Stimulated activated memory B cell treated with anti-CD40 and anti-IgM and Interleukin-4, amounts not matched to agents 10 μg/mL and 1 μg/mL and 100 μg/mL, for 72 hours (primary cell): ENCODE measurements around the gene DPP6.

Source experiments
- ATAC-seq: fragments of 150-1000 bp; cut with Tn5 transposase; 2 replicates; pipeline ENCODE4 v1.10.0; 2021
- H3K27ac Mint-ChIP-seq: one replicate; pipeline ENCODE4 v1.8.0; 2022; ENCODE audit warnings: mild to moderate bottlenecking, mixed read lengths
- H3K27me3 Mint-ChIP-seq: one replicate; pipeline ENCODE4 v1.8.0; 2022; ENCODE audit warnings: mixed read lengths
- H3K36me3 Mint-ChIP-seq: one replicate; pipeline ENCODE4 v1.8.0; 2022; ENCODE audit warnings: mixed read lengths
- H3K4me1 Mint-ChIP-seq: one replicate; pipeline ENCODE4 v1.8.0; 2022; ENCODE audit warnings: mixed read lengths
- H3K4me3 Mint-ChIP-seq: one replicate; pipeline ENCODE4 v1.8.0; 2022; ENCODE audit warnings: mild to moderate bottlenecking, moderate library complexity, mixed read lengths
- H3K9me3 Mint-ChIP-seq: one replicate; pipeline ENCODE4 v1.8.0; 2022; ENCODE audit warnings: mixed read lengths

DPP6 gene

DNA sequence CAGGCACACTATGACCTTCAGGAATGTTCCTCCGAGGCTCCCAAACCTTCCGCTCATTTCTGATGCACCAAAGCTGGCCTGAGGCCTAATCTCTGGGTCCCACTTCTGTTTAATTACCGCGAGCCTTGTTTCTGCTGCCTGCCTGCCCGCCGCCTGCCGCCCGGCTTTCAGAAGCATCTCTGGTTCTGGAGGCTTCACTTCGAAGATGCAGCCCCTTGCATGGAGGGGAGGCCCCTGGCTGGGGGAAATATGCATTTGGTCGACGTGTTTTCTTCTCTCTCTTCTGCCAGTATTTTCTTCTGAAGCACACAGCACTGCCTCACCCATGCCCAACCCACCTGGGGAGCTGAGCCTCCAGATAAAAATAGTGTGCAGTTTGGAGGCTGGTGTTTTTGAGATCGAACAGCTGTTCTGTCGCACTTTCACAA lies 783.8 kb downstream of the DPP6 start:
- no peak for ATAC-seq
- H3K9me3 Mint-ChIP-seq: peaks cover 6% of the 10 kb centered on the region
- H3K4me1 Mint-ChIP-seq: no peaks in the 10 kb centered on the region
- peaks cover 35% of the 10 kb centered on the region for H3K27me3 Mint-ChIP-seq
- no peak overlapping the region for H3K4me3 Mint-ChIP-seq
- H3K27ac Mint-ChIP-seq: no peak overlapping the region
- no peaks in the 10 kb centered on the region for H3K36me3 Mint-ChIP-seq

DNA sequence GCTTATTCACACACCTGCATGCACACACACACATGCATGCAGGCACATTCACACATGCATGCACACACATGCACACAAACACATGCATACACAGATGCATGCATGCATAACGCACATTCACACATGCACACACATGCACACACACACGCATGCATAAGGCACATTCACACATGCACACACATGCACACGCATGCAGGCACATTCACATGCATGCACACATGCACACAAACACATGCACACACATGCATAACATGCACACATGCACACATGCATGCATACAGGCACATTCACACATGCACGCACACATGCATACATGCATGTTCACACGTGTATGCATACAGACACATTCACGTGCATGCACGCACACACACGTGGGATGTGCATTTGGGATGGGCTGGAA lies 784.9 kb downstream of the DPP6 start:
- Mint-ChIP-seq H3K4me1 (no peaks in the 10 kb centered on the region), H3K9me3 (peaks cover 6% of the 10 kb centered on the region), H3K27ac (no peak overlapping the region), H3K4me3 (no peak overlapping the region), H3K27me3 (peaks cover 33% of the 10 kb centered on the region), H3K36me3 (no peaks in the 10 kb centered on the region)
- ATAC-seq: no peak

DNA sequence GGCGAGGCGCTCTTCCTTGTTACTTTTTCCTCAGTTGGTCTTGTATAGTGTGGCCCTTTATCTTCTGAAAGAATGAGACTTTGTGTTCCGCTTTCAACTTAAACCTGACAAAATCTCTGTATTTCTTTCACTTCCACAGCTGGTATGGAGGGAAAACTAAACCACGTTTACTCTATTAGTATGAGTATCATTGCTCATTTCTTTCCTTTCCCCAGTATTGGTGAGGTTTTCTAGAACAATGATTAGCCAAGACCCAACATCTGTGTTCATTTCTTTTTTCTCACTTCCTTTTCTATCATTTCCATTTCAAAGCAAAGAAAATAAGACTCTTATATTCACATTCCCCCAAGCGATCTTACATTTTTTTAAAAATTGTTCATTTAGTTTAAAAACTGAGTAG lies 785.4 kb downstream of the DPP6 start:
- peak; percentile 41 for ATAC-seq
- Mint-ChIP-seq H3K4me3 (no peak overlapping the region), H3K4me1 (no peaks in the 10 kb centered on the region), H3K27ac (no peak overlapping the region), H3K9me3 (peaks cover 6% of the 10 kb centered on the region), H3K36me3 (no peaks in the 10 kb centered on the region), H3K27me3 (peaks cover 28% of the 10 kb centered on the region)

DNA sequence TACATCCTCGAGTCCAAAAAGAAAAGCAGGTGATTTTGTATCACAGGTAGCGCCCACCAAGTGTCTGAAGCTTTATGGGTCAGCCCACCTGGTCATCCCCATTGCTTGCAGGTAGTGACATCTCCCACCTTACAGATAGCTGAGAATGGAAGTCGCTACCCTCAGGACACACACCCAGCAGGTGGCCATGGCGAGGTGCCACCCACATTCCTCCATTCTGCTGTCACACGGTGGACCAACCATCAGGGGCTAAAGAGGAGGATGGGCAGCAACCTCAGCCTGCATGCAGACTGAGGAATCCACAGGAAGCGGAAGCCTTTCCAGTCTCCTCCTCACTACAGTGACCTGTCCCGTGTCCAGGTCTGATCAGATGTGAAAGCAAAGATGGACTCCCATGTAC lies 787.9 kb downstream of the DPP6 start:
- H3K36me3 Mint-ChIP-seq: no peaks in the 10 kb centered on the region
- peaks cover 6% of the 10 kb centered on the region for H3K9me3 Mint-ChIP-seq
- peaks cover 16% of the 10 kb centered on the region for H3K27me3 Mint-ChIP-seq
- ATAC-seq: no peak
- H3K27ac Mint-ChIP-seq: no peak overlapping the region
- H3K4me3 Mint-ChIP-seq: no peak overlapping the region
- no peaks in the 10 kb centered on the region for H3K4me1 Mint-ChIP-seq

DNA sequence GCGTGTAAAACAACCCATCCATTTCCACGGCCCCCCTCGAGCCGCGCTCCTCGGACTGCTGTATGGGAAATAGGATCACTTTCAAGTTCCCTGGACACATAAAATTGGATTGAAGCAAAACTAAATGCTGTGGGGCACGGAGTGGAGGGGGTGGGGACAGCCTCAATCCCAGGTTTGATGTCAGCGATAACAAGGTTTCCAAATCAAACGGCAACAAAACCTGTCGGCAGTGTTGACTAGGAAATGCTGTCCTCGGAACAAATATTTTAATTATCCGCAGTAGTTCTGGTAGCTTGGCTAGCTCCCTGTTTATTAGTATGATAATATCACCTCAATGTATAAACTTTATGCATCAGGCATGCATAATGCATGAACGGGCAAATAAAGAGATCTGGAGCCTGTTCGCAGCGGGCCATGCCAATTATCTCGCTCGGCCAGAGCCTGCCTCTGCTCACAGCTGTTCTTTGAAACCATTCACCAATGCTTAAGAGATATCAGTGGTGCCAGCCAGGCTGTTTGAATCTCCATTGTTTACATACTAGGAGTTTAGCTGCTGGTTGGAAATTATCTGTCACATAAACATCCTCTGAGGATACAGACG lies 789.6 kb downstream of the DPP6 start:
- Mint-ChIP-seq H3K9me3 (peaks cover 6% of the 10 kb centered on the region), H3K27ac (no peak overlapping the region), H3K4me1 (no peaks in the 10 kb centered on the region), H3K4me3 (no peak overlapping the region), H3K36me3 (no peaks in the 10 kb centered on the region), H3K27me3 (peaks cover 16% of the 10 kb centered on the region)
- ATAC-seq: no peak

DNA sequence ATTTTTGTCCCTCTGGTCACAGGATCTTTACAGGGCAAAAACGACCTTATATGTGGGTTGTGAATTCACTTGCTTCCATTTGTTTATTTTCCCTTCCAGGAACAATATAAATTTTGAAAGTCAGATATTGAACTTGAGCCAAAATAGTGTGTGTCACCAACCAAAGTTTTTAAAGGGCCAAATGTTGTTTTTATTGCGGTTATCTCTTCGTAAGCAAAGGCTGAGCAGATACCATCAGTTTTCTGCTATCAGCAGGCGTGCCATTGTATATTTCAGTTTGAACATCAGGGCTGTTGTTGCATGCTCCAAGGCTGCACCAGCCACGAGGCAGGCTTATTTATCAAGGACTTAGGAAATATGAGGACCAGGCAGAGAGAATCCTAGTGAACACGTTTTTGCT lies 790.4 kb downstream of the DPP6 start:
- Mint-ChIP-seq H3K4me3 (no peak overlapping the region), H3K36me3 (no peaks in the 10 kb centered on the region), H3K9me3 (peaks cover 6% of the 10 kb centered on the region), H3K4me1 (no peaks in the 10 kb centered on the region), H3K27me3 (peaks cover 16% of the 10 kb centered on the region), H3K27ac (no peak overlapping the region)
- ATAC-seq: no peak

DNA sequence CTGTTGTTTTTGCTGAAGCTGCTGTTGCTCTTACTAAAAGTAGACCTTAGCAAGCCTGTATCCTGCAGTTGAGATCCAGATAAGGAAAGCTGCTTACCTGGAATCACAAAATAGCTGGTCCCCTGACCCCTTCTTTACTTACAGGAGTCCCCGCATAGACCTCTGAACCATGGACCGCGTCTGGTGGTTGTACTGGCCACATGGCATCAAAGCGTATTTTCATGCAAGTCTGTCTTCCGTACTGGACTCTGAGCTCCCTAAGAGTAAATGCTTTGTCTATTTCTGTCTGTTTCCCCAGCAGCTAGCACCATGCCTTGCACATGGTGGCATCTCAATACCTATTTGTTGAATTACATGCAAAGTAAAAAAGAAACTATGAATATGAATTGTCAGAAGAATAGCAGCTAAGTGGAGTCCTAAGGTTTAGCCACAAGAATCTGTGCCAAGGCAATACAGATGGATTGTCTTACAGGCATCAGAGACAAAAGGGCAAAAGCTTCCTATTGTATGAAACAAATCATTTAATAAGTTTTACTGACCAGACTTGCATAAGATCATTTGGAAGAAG lies 791.6 kb downstream of the DPP6 start:
- no peak overlapping the region for H3K27ac Mint-ChIP-seq
- H3K9me3 Mint-ChIP-seq: peaks cover 6% of the 10 kb centered on the region
- peaks cover 22% of the 10 kb centered on the region for H3K27me3 Mint-ChIP-seq
- no peak overlapping the region for H3K4me3 Mint-ChIP-seq
- no peaks in the 10 kb centered on the region for H3K4me1 Mint-ChIP-seq
- ATAC-seq: no peak
- no peaks in the 10 kb centered on the region for H3K36me3 Mint-ChIP-seq

DNA sequence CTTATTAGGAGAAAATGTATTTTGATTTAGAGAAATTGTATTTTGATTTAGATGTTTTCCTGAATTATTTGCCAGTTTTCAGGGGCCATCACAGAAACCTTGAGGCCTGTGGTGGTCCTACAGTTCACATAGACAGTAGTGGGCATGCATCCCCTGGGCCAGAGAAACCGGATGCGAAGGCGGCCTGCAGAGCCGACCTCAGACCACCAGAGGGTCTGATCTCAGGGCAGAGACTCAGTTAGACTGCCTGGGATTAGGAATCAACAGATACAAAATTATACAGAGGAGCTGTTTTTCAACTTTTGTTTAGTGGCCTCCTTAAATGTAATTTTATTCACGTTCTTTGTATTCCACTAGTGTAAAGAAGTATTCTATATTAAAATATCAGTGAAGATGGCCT lies 792.3 kb downstream of the DPP6 start:
- no peaks in the 10 kb centered on the region for H3K36me3 Mint-ChIP-seq
- no peaks in the 10 kb centered on the region for H3K4me1 Mint-ChIP-seq
- no peak for ATAC-seq
- no peak overlapping the region for H3K27ac Mint-ChIP-seq
- no peak overlapping the region for H3K4me3 Mint-ChIP-seq
- H3K9me3 Mint-ChIP-seq: peaks cover 7% of the 10 kb centered on the region
- peaks cover 21% of the 10 kb centered on the region for H3K27me3 Mint-ChIP-seq

DNA sequence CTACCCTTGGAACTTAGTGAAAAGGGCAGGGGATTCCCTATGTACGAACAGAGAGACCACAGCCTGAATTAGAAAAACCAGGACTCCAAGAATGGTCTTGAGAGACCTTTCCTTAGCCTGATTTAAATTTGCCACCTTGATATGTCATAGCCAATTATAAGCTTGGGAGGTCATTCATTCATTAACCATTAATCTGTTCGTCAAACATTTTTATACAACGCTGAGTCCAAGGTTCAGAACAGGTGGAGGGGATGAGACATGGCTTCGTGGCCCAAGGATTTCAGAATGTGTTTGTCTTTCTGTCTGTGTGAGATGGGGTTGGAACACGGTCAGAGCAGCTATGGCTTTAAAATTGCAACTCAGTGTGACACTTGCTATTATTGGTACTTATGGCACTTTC lies 792.8 kb downstream of the DPP6 start:
- Mint-ChIP-seq H3K36me3 (no peaks in the 10 kb centered on the region), H3K27ac (no peak overlapping the region), H3K4me1 (no peaks in the 10 kb centered on the region), H3K4me3 (no peak overlapping the region), H3K27me3 (peaks cover 18% of the 10 kb centered on the region), H3K9me3 (peaks cover 4% of the 10 kb centered on the region)
- ATAC-seq: no peak

DNA sequence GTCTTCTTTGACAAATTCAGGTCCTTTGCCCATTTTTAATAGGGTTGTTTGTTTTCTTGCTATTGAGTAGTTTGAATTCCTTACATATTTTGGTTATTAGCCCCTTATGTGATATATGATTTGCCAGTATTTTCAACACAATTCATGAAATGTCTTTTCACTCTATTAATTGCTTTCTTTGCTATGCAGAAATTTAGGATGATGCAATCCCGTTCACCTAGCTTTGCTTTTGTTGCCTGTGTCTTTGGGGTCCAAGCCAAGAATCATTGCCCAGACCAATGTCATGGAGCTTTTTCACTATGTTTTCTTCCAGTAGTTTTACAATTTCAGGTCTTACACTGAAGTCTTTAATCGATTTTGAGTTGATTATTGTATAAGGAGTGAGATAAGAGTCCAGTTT lies 796.3 kb downstream of the DPP6 start:
- Mint-ChIP-seq H3K9me3 (peaks cover 4% of the 10 kb centered on the region), H3K27ac (no peak overlapping the region), H3K36me3 (no peaks in the 10 kb centered on the region), H3K4me3 (no peak overlapping the region), H3K27me3 (peaks cover 37% of the 10 kb centered on the region), H3K4me1 (no peaks in the 10 kb centered on the region)
- ATAC-seq: no peak

DNA sequence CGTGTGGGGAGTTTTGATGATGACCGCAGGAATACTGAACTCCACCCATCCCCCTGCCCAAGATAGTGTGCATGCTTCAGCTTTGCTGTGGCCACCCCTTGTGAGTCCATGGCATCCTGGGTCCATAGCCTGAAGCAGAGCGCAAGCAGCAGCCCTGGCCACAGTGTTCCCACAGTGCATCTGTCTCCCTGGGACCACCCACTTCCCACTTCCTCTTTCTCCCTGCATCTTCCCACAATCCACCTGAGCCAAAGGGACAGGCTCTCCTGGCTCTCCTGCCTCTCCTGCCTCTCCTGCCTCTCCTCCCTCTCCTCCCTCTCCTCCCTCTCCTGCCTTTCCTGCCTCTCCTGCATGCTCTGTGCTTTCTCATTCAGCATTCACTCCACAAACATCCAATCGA lies 800.0 kb downstream of the DPP6 start:
- peaks cover 4% of the 10 kb centered on the region for H3K9me3 Mint-ChIP-seq
- H3K4me3 Mint-ChIP-seq: no peak overlapping the region
- no peaks in the 10 kb centered on the region for H3K4me1 Mint-ChIP-seq
- no peak overlapping the region for H3K27ac Mint-ChIP-seq
- H3K27me3 Mint-ChIP-seq: peaks cover 37% of the 10 kb centered on the region
- ATAC-seq: no peak
- no peaks in the 10 kb centered on the region for H3K36me3 Mint-ChIP-seq

DNA sequence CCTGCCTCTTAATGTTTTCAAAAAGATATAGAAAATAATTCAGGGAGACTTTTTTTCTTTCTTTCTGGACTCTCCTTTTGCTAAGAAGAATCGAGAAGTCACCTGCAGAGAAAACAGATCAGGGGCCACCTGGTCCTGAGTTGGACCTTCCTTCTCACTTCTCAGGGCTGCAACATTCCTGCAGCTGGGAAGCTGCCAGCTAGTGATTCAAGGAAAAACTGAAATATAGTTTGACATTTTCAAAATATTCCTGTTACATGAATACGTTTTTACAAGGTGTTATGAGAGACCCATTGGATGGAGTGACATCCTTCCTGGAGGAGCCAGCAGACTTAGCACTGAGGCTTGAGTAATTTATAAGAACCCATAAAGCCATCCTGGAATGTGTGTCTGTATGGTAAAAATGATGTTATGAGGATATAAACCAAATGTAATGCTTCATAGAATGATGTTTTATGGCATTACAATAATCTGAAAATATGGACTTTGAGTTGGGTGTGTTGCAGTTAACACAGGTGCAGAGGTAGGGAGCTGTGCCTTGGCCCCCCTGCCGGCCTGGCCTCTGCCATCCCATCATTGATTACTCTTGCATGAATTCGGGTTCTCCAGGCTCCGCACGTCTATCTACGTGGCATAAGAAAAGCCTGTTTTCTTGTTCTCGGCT lies 801.0 kb downstream of the DPP6 start:
- Mint-ChIP-seq H3K27ac (no peak overlapping the region), H3K4me1 (no peaks in the 10 kb centered on the region), H3K36me3 (no peaks in the 10 kb centered on the region), H3K27me3 (peaks cover 34% of the 10 kb centered on the region), H3K9me3 (peaks cover 4% of the 10 kb centered on the region), H3K4me3 (no peak overlapping the region)
- ATAC-seq: no peak

DNA sequence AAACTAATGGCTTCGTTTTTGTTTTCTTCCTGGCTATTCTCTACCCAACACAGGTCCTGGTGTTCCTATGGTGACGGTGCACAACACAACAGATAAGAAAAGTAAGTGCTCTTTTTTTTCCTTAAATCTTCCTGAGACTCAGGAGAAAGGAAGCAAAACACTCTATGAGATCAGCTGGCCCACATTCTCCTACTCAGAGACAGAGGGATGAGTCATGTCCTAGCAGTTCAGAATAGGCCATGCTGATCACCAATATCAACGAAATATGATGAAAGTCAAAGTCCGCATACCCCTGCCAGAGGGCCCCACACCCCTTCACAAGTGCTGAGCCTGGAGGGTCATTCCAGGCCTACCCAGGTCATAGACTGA lies 801.5 kb downstream of the DPP6 start:
- H3K27ac Mint-ChIP-seq: no peak overlapping the region
- H3K36me3 Mint-ChIP-seq: no peaks in the 10 kb centered on the region
- no peaks in the 10 kb centered on the region for H3K4me1 Mint-ChIP-seq
- H3K27me3 Mint-ChIP-seq: peaks cover 29% of the 10 kb centered on the region
- ATAC-seq: no peak
- no peak overlapping the region for H3K4me3 Mint-ChIP-seq
- H3K9me3 Mint-ChIP-seq: peaks cover 4% of the 10 kb centered on the region

DNA sequence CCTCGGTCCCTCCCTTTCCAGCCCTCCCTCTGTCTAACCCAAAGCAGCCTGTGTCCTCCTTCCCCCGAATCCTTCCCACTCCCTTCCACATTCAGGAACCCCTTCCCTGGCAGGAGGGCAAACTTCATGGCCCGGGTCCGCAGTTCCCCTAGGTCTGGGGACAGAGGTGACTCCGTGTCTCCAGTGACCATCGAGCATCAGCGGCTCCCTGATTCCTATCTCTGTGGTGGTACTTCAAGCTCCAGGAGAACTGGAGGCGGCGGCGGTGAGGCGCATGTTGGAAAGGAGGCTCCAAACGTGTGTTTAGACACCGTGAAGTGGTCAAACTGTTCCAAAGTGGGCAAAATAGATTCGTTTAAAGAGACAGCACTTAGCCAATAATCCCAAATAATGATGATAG lies 802.6 kb downstream of the DPP6 start:
- Mint-ChIP-seq H3K27me3 (peaks cover 22% of the 10 kb centered on the region), H3K9me3 (no peaks in the 10 kb centered on the region), H3K4me3 (no peak overlapping the region), H3K36me3 (no peaks in the 10 kb centered on the region), H3K27ac (no peak overlapping the region), H3K4me1 (no peaks in the 10 kb centered on the region)
- ATAC-seq: no peak

DNA sequence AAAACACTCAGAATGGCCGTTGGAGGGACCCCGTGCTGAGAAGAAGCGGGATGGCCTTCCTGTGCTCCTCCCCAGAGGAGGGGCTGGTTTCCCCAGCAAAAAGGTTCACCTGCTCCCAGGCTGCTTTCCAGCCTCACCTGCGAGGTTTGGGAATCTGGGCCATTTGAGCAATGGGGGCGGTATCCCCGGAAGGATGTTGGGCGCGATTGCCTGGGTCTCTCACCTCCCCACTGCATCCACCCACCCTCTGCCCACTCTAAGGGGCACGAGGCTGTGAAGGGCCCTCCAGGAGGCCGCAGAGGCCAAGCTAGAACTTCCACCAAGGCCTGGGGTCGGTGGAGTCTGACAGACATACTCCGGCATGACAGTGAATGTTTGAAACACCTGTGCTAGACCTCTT lies 803.2 kb downstream of the DPP6 start:
- Mint-ChIP-seq H3K4me3 (no peak overlapping the region), H3K4me1 (no peaks in the 10 kb centered on the region), H3K27ac (no peak overlapping the region), H3K36me3 (no peaks in the 10 kb centered on the region), H3K27me3 (peaks cover 16% of the 10 kb centered on the region), H3K9me3 (no peaks in the 10 kb centered on the region)
- ATAC-seq: no peak

DNA sequence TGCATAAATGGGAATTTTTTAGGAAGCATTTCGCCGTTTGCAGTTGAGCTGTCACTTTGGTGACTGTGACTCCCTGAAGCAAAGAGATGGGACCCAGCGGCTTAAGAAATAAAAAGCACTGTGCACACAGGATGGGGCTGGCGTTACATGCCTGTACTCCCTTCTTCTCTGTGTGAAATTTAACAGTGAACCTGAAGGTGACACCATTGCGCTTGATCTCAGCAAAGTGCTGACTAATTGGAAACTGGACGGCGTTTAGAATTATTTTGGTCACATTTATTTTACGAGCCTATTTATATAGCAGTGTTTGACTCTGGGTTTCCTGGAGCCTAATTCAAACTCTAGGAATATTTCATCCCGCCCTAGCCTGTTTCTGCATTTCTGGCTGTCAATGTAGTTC lies 804.5 kb downstream of the DPP6 start:
- Mint-ChIP-seq H3K36me3 (no peaks in the 10 kb centered on the region), H3K4me3 (no peak overlapping the region), H3K4me1 (no peaks in the 10 kb centered on the region), H3K27me3 (peaks cover 12% of the 10 kb centered on the region), H3K9me3 (no peaks in the 10 kb centered on the region), H3K27ac (no peak overlapping the region)
- no peak for ATAC-seq
